Hematopoietic multipotent progenitor cell treated with erythropoietin and hydrocortisone succinate and interleukin-3 and kit ligand, for 17 days (in vitro differentiated cells): ENCODE measurements around the gene CUX1.
"Not testable (repeated sequence)": the region's sequence is repeated elsewhere in the genome, so short reads cannot be mapped to it uniquely, and the experiment has no call there.

Experiments
- DNase-seq: peaks from one replicate; pipeline ENCODE4 v3.0.0-alpha.2; 2015; ENCODE audit warnings: low spot score

CUX1 gene

GRCh38 chr7:102288285-102288930, 471.0 kb downstream of the CUX1 start:
- no peak for DNase-seq

DNA sequence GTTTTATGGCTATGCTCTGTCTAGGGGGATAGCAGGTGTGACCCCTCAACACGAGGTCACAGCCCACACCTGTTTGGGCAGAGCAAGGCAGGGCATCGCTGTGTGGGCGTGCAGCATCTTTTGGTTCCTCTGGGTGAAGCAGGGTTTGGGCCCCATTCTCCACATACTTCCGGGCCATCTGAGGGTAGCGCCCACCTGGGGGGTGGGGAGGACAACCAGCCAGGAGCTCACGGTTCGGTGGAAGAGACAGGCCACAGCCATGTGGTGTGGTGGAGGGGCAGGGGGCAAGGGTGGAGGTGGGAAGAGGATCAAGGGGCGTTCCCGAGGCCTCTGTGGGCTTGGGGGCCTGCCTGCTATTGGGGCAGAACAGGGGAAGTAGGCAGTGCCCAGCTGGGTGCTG, 471.6 kb downstream of the CUX1 start:
- DNase-seq = no peak

DNA sequence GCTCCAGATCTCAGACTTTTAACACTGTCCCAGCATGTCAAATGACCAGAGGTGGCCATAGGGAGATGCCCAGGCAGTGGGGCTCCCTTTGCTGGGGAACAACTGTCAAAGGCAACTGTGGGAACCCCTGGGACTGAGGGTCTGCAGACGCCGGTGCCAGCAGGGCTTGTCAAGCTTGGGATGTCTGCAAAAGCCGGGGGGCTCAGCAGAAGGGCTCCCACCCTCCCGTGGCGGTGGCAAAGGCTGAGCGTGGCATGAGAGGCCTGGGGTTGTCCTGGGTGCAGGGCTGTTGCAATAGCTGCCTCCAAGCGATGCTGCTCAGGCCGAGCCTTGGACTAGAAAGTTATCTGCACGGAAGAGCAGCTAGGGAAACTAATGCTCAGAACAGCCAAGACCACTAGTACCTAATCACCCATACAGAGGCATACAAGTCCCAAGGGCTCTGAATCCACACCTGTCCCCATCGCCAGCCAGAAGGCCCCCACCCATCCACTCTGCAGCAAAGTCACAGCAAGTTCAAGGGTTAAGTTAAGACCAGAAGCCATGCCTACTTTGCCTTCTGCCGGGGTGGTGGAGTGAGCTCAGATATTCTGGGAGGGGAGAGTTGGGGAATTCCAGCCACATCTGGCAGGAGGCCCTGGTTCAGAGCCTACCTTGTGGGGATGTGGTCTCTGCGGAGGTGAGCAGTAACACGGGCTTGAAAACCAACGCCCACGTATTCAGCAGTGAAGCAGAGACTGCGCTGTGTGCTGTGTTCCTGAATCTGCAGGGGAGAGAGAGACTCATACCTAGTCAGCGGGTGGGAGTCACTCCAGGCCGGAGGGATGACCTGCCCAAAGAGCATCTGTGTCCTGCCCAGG, 473.9 kb downstream of the CUX1 start:
- no peak for DNase-seq

- no peak for DNase-seq
Measured at GRCh38 chr7:102291916-102292267, 474.5 kb downstream of the CUX1 start.

GRCh38 chr7:102292813-102293798, 475.7 kb downstream of the CUX1 start:
- DNase-seq = no peak

- DNase-seq = no peak
Measured at GRCh38 chr7:102294589-102294988, 477.2 kb downstream of the CUX1 start.

GRCh38 chr7:102295346-102296178, 478.1 kb downstream of the CUX1 start:
- DNase-seq = no peak

GRCh38 chr7:102296179-102296438, 478.7 kb downstream of the CUX1 start:
- DNase-seq = no peak

DNA sequence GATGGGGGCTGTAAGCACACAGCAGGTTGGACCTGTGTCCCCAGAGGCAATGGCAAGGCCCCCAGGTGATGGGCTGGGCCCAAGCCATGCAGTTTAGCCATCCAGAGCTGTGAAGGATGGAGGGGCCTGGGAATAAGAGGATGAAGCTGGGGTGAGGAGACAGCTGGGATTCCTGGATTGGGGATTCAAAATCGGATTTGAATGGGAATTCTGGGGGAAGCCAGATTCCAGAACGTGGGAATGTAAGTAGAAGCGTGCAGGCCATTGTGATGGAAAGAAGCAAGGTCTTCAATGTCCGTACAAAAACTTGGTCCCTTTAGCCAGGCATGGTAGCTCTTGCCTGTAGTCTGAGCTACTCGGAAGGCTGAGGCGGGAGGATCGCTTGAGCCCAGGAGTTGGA, 479.1 kb downstream of the CUX1 start:
- DNase-seq = no peak

DNA sequence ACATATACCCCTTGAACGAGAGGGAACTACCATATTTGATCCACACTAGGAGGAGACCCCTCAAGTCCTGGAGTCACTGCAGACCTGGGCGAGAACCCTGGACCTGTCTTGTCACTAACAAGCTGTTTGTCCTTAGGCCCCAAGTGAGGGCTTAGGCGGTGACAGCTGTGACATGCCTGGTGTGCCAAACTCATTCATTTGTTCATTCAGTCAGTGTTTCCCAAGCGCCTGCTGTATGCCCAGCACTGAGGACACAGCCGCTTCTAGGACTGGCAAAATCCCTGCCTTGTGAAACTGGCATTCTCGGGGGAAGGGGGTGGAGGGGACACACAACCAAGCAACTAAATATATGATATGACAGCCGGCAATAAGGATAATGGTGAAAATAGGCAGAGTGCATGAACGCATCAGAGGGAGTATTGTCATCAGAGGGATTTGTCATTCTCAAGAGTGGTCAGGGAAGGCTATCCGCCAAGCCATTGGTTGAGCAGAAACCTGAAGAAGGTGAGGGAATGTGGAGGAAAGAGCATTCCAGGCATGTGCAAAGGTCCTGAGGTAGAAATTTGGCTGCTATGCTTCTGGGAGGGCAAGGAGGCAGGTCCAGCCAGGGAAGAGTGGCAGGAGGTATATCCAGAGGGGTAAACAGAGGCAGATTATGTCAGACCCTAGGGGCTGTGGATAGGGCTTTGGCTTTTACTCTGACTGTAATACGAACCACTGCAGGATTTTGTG, 480.2 kb downstream of the CUX1 start:
- DNase-seq = no peak

GRCh38 chr7:102300643-102301221, 483.3 kb downstream of the CUX1 start:
- no peak for DNase-seq

DNA sequence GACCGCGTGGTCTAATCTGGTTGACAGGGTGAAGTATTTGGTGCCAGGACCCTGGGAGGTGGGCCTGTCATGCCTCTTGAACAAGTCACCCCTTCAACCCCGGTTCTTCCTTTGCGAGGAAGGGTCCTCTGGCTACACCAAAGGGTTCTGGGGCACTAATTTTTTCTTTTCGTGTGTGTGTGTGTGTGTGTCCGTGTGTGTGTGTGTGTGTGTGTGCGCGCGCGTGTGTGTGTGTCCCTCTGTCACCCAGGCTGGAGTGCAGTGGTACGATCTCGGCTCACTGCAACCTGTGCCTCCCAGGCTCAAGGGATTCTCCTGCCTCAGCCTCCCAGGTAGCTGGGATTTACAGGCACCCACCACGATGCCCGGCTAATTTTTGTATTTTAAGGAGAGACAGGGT, 483.9 kb downstream of the CUX1 start:
- not testable (repeated sequence) for DNase-seq

GRCh38 chr7:102302025-102302424, 484.6 kb downstream of the CUX1 start:
- DNase-seq = no peak

DNA sequence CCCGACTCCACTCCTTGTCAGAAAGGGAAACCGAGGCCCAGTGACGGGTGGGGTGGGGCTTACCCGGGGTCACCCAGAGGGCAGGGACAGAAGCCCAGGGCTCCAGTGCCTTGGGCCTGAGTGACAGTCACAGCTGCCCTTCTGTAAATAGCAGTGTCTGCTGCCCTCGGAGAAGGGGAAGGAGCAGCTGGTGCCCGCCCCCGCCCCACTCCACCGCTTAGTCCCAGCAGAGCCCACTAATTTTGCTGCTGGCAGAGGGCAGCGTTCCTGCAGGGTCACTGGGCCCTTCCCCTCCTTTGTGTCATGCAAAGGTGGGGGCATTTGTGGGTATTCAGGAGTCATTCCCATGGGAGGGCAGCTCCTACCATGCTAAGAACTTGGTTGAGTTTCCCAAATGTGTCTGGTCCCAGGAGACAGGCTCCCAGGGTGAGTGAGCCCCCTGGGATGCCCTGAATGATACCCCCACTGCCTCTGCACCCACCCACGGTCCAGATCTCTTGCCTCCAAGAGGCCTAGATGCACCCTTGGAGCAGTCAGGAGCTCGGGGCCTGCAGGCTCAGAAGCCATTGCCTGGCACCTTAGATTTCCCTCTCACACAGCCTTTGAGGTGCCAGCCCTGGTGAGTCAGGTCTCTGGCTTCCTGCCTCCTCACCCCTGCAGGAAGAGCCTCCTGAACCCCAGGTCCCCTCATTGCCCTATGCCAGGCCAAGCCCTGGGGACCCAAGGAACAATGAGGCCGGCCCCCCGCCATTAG, 486.4 kb downstream of the CUX1 start:
- DNase-seq = no peak

- DNase-seq = no peak
Measured at GRCh38 chr7:102304668-102305067, 487.2 kb downstream of the CUX1 start.

- DNase-seq = no peak
Measured at GRCh38 chr7:102305414-102306268, 488.2 kb downstream of the CUX1 start.

- DNase-seq = no peak
Measured at GRCh38 chr7:102306916-102307677, 489.7 kb downstream of the CUX1 start.

DNA sequence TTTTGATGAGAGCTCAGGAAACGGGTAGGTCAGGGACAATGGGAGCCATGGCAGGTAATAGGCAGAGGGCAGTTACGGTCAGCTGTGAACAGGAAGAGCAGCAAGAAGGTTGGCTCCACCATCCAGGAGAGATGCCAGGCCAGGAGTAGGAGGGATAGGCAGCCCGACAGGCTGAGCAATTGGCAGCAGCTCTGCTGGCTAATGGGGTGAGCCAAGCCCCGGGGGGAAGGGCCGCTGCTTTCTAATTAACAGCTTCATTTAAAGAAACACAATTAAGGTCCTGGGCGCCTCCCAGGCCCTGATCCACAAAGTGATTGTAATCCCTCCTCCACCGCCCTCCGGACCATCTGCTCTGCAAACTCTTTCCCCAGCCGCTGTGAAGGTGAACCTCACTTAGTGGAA, 493.0 kb downstream of the CUX1 start:
- DNase-seq = no peak
